GM19238 (cell line): Measurements from ENCODE around the gene MCF2L.

ENCODE experiments used
- DNase-seq: peaks from one replicate; pipeline ENCODE4 v3.0.0; 2011; ENCODE audit warnings: low spot score; ENCODE audit not compliant: insufficient read length

MCF2L gene

DNA sequence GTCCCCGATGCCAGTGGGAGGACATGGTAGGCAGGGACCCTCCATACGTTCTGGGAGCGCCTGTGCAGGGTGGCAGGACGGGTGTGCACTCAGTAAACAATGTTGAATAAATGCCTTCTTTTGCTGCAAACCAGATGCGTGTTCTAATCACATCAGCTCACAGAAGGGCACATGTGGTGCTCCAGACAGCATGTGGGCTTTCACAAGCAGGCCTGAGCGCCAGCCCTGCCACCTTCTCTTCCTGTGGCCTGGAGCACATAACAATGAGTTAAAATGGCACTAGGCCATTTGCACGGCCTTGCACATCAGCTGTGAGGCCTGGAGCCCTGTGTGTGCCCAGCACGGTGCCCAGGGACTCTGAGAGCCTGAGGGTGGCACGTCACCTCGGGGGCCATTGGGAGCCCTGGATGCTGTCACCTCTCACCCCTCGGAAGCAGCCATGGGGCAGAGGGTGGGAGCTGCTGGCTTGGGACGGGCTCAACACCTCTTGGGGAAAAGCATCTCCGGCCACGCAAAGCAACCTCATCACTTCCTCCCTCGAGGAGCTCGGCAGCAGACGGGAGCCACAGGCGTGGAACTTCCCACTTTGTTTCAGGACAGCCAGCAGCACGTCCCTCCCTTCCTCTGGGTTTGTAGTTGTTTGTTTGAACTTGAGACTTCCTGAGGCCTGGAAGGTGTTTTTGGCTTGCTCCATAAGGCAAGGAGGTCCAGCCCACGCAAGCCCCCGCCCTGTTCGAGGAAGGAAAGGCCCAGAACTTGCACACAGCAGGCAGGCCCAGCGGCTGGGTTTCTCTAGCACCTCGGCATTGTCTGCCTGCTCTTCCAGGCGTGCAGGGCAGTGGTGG lies 9.8 kb downstream of the MCF2L start:
- DNase-seq = no peak

DNA sequence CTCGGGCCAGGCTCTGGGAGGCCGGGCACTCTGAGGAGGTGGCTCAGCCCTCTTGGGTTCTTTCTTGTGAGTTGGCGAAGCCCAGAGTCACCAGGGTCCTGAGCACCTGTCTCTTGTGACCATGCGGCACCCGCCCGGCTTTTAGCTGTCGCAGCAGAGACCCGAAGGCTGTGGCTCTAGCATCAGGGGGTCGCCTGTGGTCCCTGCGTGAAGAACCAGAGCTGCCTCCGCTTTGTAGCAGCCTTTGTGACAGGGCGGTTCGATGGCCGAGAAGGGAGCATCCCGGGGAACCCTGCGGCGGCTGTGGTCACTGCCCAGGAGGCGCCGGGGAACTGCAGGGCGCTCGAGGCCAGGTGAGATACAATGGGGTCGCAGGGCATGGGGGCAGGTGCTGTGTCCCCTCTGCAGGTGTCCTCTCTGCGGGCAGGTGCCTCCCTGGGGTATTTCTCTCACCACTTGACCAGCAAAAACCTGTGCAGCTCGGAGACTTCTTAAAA lies 10.4 kb downstream of the MCF2L start:
- DNase-seq = no peak

DNA sequence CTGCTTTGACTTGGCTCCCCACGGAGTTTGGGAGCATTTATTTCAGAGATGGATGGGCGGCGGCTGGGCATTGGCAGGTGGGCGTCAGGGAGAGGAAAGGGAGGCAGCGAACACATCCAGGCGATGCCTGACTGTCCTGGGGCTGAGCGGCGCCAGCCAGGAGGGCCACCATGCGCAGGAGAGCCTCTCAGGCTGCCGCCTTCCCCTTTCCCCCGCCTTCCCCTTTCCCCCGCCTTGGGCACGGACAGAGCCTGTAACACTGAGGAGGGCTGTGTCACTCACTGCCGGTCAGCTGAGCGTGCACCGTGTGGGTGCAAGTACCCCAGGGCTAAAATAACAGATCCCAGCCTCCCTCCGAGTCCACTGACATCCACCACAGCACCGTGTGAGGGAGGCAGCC lies 11.4 kb downstream of the MCF2L start:
- DNase-seq = no peak

DNA sequence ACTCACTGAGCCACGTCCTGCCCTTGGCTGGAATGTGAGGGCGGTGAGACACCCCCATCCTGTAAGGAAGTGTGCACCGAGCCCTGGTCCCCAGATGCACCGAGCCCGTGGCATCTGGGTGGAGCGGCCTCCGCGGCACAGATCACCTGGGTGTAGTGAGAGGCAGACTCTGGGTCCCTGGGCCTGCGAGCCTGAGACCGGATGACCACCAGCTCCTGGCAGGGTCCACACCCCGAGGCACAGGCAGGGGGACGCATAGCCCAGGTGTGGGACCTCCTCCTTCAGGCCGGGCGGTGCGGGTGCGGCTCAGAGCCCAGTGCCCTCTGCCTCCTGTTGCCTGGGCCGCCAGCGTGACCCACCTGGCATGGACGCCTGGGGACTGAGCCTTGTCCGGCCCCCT lies 12.4 kb downstream of the MCF2L start:
- no peak for DNase-seq

DNA sequence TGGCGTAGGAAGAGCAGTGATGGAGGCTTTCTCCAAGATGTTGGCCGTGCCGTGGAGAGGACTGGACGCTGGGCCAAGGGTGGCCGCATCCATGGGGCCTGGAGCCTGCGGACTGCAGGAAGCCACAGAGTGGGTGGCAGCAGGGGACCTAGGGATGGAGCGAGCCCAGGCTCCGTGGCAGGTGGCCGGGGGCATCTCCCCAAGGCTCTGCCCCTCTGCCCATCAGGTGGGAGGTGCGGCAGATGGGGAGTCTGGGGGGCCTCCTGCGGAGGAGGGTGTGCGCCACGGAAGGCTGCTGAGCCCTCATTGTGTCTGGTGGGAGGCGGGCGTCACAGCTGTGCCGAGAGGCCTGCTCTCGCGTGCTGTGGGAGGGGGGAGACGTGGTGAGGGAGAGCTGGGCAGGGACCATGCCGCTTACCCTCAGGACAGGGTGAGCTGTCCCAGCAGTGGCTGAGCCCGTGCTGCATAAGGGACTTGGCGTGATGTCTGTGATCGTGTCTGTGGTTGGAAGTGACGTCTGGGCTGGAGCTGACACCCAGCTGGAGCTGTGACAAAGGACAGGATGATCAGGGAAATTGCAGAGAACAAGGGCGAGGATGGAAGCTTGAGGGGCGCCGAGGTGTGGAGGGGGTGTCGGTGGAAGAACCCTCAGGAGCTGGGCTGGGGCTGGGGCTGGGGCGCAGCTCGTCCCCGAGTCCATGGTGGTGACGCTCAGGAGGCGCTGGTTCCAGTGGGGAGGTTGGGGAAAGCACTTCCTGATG lies 13.4 kb downstream of the MCF2L start:
- DNase-seq = no peak

DNA sequence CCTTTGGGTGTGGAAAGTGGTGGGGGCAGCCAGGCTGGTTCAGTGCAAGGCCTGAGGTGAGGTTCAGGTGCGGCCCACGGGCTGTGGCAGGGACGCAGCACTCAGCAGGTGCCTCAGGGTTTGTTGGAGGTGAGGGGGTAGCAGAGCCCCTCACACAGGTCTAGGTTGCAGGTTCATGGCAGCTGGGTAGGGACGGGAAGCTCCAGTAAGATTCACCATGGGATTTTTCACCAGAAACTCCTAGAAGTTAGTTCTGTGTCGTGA lies 14.0 kb downstream of the MCF2L start:
- no peak for DNase-seq

DNA sequence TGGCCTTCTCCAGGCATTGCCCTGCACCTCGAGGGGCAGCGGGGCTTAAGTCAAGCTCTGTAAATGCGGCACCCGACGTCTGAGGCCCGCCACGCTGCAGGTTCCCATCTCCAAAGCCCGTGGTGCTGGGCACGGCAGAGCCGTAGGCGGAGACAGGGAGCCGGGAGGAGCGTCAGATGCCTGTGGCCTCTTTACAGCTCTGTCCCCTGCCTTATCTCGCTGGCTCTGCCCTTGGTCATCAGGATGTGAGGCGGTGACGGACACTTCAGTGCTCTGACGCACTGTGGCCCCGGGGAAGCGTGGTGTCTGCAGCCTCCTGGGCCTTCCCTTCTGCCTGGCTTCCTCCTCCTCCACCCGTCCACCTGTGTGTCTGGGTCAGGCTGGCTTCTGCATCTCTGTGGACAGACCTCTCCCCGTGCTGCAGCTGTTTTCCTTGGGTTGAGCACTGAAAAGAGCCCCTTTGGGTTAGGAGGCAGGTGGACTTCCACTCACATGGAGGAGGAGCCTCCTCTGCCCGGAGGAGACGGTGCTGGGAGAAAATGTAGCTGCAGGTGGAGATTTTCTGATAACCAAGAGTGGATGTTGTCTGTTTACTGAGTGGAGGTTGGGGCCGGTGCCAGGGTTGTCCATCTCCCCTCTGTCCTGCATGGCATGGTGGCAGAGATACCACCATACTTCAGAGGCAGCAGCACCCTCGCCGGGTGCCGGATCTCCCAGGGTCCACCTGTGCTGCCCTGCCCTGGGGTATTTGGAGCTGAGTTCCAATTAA lies 14.6 kb downstream of the MCF2L start:
- no peak for DNase-seq

DNA sequence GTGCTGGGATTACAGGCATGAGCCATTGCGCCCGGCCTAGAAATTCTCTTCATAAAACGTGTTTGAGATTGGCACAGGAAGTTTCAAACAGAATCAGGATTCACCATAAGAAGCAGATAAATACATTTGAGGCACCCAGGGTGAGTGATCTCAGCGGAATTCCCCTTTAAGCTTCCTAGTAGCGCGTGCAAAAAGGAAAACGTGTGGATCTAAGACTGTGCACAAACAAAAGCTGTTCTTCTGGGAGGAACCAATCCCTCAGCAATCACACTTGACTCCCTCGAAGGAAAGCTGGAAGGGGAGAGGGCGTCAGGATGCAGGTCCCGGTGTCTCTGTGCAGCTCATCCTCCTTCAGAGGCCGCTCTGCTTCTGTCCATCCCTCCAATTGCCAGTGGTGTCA lies 15.5 kb downstream of the MCF2L start:
- no peak for DNase-seq

DNA sequence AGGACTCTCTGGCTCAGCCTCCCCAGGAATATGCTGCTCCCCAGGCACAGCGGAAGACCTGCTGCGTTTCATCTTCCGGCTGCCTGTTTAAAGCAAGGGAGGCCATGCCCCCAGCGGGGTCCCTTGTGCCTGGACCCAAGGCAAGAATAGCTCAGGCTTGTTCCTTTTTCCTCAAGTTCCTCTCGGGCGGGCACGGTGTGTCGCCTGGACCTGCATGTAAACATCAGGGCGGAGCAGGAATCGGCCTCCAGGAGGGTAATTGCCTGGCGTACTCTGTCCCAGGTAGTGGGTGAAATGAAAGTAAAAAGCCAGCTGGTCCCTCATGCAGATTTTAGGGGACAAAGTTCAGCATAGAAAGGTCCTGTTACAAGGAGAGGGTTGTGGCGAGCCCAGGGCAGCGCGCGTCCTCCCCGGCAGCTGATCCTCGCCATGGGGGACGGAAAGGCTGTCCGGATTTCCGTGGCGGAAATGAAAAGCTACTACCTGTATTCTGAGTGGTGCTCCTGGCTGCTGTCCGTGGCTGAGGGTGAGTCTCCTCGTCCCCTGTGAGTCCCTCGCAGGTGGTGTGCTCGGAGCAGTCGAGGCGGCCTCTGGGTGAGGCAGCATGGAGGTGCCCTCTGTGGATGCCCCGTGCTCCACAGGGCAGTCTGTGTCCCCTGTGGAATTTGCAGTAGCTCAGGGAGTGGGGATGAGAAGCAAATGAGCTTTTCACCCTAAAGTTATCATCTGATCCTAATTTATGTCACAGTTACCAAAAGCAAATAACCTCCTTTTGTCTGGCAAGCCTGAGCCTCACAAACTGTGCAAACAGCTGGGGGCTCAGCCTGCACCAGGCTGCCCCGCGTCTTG lies 16.2 kb downstream of the MCF2L start:
- DNase-seq = no peak

DNA sequence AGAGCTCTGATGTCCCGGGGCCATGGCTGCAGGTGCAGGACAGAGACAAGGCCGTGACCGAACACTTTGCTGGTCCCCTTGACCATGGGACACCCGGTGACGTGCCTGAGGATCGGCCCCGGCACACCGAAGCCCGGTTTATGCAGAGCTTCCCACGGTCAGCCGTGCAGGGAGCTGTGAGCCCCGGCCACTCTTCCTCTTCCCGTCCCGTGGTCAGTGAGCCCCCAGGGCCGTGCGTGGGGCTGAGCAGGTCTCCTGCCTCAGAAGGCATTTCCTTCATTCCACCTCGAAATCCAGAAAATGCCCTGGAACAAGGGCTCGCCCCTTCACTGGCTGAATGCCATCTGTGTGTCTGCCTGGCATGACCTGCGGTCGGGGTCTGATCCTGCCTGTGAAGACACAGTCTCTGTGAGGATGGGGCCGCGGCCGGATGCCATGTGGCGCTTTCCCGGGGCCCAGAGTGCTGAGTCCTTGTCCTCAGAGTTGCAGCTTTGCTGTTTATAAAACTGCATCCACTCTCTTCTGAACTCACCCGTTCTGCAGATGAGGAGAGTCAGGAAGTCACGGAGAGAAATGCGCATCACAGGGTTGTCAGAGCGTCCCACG lies 16.9 kb downstream of the MCF2L start:
- no peak for DNase-seq

DNA sequence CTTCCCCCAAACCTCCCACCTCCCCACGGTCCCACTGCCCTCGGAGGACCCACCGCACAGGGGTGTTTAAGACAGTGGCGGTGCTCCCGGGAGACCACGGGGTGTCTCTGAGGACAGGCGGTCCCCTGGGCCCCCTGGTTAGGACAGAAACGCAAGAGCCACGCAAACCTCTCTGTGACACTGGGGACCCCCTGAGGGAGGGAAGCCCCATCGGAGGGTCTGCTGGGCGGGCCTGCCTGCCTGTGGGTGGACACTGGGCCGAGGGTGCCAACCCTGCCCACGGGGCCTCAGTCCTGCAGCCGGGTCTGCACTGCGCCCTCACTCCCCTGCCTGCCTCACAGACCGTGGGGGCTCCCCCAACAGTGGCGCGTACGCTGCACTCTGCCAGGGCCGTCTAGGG lies 17.5 kb downstream of the MCF2L start:
- no peak for DNase-seq

DNA sequence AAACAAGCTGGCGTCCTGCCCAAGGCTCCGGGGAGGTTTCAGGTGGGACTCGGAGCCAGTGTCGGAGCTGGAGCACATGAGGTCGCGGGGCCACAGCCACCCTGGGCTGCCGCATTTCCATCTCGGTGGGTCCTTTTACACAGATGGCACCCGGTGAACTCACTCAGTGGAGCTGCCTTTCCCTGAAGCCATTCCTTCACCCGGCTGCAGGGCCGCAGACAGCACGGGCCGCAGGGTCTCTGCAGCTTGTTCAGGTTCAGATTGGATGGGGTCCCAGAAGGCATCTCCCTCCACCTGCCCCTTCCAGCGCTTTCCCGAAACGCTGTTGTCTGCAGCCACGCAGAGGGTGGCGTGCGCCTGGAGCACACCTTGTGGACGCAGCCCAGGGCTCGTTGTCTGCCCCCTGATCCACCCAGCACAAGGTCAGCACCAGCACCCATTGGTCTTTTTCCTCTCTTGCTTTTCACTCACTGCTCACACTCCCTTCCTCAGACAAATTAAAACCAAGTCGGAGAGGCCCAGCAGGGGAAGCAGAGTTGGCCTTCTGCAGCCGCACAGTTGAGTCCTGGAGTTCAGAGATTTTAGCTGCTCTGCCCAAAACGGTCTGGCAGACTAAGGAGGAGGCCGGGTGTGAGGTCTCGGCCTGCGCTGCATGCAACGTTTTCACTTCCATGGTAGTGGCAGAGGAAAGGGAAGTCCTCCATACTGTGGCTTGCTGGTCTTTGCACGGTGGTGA lies 18.1 kb downstream of the MCF2L start:
- DNase-seq = no peak

DNA sequence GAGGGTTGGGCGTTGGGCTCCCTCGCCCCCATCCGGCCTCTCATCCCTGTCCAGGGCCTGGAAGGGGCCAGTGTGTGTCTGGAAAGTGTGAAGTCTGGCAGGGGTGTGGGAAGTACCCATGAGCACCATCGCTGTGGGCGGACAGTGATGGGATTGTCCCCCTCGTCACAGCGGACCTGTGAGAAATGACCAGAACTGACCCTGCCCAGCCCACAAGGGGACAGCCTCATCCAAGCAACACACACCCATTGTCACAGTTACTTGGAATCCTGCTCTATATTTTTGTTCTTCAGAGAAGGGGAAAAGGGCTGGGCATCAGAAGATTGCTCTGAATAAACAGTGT lies 18.6 kb downstream of the MCF2L start:
- DNase-seq = no peak

DNA sequence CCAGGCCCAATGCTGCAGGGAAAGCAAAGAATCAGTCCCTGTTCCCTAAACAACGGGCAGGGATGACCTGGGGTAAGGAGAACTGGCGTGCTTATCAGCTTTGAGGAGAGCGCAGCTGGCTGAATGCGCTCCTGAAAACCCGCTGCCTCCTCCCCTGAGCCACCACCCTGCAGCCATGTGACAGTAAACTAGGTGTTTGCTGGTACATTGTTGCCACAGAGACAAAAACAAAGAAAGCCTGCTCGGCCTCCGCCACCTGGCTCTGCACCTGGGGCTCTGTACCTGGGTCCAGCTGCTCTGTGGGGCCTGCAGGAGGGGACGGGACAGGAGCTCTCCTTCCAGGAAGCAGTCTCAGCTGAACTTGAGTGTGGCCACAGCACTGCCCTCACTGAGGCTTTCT lies 21.8 kb downstream of the MCF2L start:
- no peak for DNase-seq

DNA sequence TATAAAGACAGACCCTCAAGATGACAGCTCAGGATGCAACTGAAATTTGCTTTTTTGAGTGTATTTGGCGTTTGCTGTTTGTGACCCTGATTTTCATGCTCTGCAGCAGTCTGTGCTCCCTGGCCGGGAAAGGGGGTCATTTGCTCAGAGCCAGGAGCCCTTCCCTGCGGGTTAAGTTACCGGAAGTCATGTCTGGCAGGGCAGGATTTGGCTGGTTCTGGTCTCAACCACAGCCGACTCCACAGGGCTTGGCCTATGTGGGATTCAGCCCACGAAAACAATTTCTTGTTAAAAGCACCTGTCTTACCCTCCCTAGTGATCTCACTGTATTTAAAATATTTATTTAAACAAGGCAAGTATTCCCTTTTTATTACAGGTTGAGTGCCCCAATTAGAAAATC lies 22.6 kb downstream of the MCF2L start:
- no peak for DNase-seq

DNA sequence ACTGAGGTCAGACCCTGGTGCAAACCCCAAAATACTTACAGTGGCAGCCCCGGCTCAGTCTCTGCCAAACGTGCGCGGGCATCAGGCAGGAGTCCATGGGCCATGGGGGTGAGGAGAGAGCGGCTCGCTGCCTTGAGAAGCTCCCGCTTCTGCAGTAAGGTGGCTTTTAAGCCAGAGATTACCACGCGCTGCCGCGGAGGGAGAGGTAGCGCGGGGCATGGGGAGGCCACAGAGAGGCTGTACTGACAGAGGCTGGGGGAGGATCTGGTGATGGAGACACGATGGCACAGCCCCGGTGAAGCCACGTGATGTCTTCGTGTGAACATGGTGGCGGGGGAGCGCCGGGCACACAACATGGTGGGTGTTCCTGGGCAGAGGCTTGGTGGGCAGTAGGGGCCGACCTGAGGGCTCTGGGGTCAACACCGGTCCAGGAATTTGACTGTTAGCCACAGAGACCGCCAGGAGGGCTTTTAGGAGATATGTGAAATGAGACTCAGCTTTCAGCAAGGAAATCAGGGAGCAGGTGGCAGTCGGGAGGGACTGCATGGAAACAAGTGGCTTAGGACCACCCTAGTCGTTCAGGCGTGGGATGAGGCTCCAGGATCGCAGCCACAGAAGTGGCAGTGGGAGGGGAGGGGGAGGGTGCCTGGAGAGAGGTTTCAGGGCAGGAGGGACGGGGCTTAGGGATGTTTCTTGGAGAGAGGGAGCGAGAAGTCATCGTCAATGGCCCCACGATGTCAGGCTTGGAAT lies 24.1 kb downstream of the MCF2L start:
- no peak for DNase-seq

DNA sequence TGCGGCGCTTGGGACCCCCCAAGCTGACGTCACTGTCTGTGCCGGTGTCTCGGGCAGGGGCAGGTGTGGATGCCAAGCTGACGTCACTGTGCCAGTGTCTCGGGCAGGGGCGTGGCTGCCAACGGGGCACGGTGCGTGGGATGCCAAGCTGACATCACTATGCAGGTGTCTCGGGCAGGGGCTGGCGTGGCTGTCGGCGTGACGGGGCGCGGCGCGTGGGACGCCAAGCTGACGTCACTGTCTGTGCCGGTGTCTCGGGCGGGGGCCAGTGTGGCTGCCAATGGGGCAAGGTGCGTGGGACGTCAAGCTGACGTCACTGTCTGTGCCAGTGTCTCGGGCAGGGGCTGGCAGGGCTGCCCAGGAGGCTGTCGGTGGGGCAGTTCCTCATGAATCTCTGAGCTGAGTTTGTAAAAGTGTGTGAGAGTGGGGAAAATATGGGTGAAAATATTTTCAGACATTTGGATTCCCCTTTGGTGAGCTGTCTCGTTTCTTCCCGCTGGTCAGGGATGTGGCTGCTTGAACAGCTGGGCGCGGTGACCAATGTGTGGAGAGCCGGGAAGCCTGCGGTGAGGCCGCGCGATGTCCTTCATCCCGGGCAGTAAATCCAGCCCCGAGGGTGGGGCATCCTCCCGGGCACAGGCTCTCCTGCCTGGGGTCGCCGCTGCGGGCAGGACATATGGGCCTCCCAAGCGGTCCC lies 25.2 kb downstream of the MCF2L start:
- DNase-seq = no peak

DNA sequence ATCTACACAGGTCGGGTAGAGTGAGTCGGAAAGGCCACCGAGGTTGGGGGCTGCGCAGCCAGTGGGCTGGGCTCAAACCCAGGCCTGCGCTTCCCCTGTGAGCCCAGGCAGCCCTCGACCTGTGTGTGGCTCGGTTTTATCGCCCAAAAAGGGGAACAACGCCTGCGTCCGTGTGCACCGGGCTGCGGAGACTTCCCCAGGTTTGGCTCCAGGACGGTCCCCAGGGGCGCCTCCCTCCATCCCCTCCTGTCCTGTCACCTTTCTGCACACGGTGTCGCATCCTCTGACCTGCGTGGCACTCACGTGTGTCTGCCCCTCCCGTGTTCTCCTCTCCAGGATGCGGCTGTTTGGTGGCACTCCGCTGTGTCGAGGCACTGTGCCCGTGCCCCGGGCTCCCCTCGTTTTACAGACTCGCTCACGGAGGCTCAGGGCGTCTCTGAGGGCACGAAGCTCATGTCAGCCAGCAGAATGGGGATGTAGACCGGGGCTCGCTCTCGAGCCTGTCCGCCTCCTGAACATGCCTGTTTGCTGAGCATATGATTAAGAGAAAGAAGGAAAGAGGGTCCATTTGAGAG lies 25.9 kb downstream of the MCF2L start:
- DNase-seq = no peak
